A549 (cell line): ENCODE measurements around the gene PPP1R12B. TPM values are rescaled to one million over a fixed set of nuclear protein-coding genes. Genes with fewer than 3 reads are reported as not detected.

Experiments used
- ATAC-seq, 2 experiments: fragments of 200-7000 bp in 1 of 2; fragments of >200 bp in 1 of 2; cut with Nextera tagmentation in 1 of 2; cut with Tn5 transposase in 1 of 2; 3 replicates each; pipeline versions ENCODE4 v1.8.0 to v1.9.1; 2018 to 2020; ENCODE audit warnings: mild to moderate bottlenecking in 1 of 2, moderate library complexity in 1 of 2
- CTCF ChIA-PET: fragments of 300-600 bp; sonication (Branson Sonifier 250); formaldehyde crosslinking; extraction: SDS; loops from one replicate; lab custom pipeline; 2021; ENCODE audit warnings: antibody characterized with exemption, inconsistent platforms; lab: Yijun Ruan, JAX
- POLR2A ChIA-PET: fragments of 350-600 bp; formaldehyde crosslinking; extraction: SDS; loops from one replicate; lab custom pipeline; 2021; ENCODE audit warnings: antibody characterized with exemption, inconsistent platforms; lab: Yijun Ruan, JAX
- DNase-seq, 2 experiments: peaks; one replicate each; pipeline versions ENCODE4 v3.0.0 to v3.0.0-alpha.2; 2011 to 2016; ENCODE audit warnings: low read depth in 1 of 2, low spot score in 1 of 2
- FAIRE-seq: peaks from 2 replicates; lab custom pipeline; 2011; peaks lifted over from hg19 to GRCh38; lab: Jason Lieb, UNC
- H3K27ac ChIP-seq, 2 experiments: fragments of >200 bp; sonication (Bioruptor Twin); formaldehyde crosslinking; 3 replicates each; pipeline ENCODE4 v1.5.1; 2016 to 2017
- H3K4me1 ChIP-seq: fragments of >200 bp; sonication (Bioruptor Twin); formaldehyde crosslinking; 3 replicates; pipeline ENCODE4 v1.6.1; 2016
- H3K4me2 ChIP-seq: fragments of >200 bp; sonication (Bioruptor Twin); formaldehyde crosslinking; 3 replicates; pipeline ENCODE4 v1.6.1; 2016
- H3K4me3 ChIP-seq: fragments of >200 bp; sonication (Bioruptor Twin); formaldehyde crosslinking; 3 replicates; pipeline ENCODE4 v1.5.1; 2016
- H3K9me3 ChIP-seq: fragments of >200 bp; sonication (Bioruptor Twin); formaldehyde crosslinking; 3 replicates; pipeline ENCODE4 v1.6.1; 2016
- BCL3 ChIP-seq: fragments of >200 bp; sonication (Bioruptor Twin); formaldehyde crosslinking; IDR thresholded peaks from 3 replicates; pipeline ENCODE4 v1.6.1; 2016
- CBX8 ChIP-seq: fragments of 200-600 bp; sonication (generic); IDR thresholded peaks from 2 replicates; pipeline ENCODE4 v1.6.1; 2016
- EHF ChIP-seq: fragments of 250-450 bp; sonication (Bioruptor Pico); IDR thresholded peaks from 2 replicates; pipeline ENCODE4 v1.5.0; 2020; ENCODE audit warnings: mild to moderate bottlenecking
- ELK1 ChIP-seq: fragments of 150-350 bp; IDR thresholded peaks from 2 replicates; pipeline ENCODE4 v1.6.1; 2014; ENCODE audit warnings: low read depth, mild to moderate bottlenecking, low read length
- EP300 ChIP-seq, 2 experiments: fragments of >200 bp; sonication (Bioruptor Twin); formaldehyde crosslinking; IDR thresholded peaks; 2 replicates in 1 of 2; 3 replicates in 1 of 2; pipeline ENCODE4 v1.6.1; 2016 to 2017
- ESRRA ChIP-seq: fragments of 150-350 bp; IDR thresholded peaks from 2 replicates; pipeline ENCODE4 v1.6.1; 2014; ENCODE audit warnings: mild to moderate bottlenecking, low read length, borderline replicate concordance
- HOXB5 ChIP-seq: fragments of 250-450 bp; sonication (Bioruptor Pico); IDR thresholded peaks from 2 replicates; pipeline ENCODE4 v1.5.0; 2020; ENCODE audit warnings: mild to moderate bottlenecking, moderate library complexity
- JUN ChIP-seq, 2 experiments: fragments of >200 bp; sonication (Bioruptor Twin); formaldehyde crosslinking; IDR thresholded peaks; 2 replicates in 1 of 2; 3 replicates in 1 of 2; pipeline ENCODE4 v1.6.1; 2016 to 2017
- KDM1A ChIP-seq: fragments of 200-600 bp; sonication (generic); IDR thresholded peaks from 2 replicates; pipeline ENCODE4 v1.6.1; 2016; ENCODE audit warnings: low read depth, mild to moderate bottlenecking
- MAZ ChIP-seq: fragments of 150-350 bp; IDR thresholded peaks from 2 replicates; pipeline ENCODE4 v1.6.1; 2014; ENCODE audit warnings: antibody characterized with exemption, low read depth, low read length, borderline replicate concordance
- RAD21 ChIP-seq, 2 experiments: fragments of >200 bp in 1 of 2; sonication (Bioruptor Twin) in 1 of 2; formaldehyde crosslinking in 1 of 2; IDR thresholded peaks in 1 of 2; conservative IDR thresholded peaks in 1 of 2; 2 replicates in 1 of 2; 3 replicates in 1 of 2; pipeline ENCODE4 v1.6.1; 2012 to 2018; ENCODE audit warnings: inconsistent platforms in 1 of 2
- SMC3 ChIP-seq: fragments of >200 bp; sonication (Bioruptor Twin); formaldehyde crosslinking; IDR thresholded peaks from 3 replicates; pipeline ENCODE4 v1.6.1; 2018; ENCODE audit warnings: inconsistent platforms
- TFCP2L1 ChIP-seq: fragments of 250-450 bp; sonication (Bioruptor Pico); IDR thresholded peaks from 2 replicates; pipeline ENCODE4 v1.5.0; 2021; ENCODE audit warnings: mild to moderate bottlenecking
- TP53 ChIP-seq: fragments of 250-450 bp; sonication (Bioruptor Pico); IDR thresholded peaks from 2 replicates; pipeline ENCODE4 v1.5.0; 2021; ENCODE audit warnings: mild to moderate bottlenecking, moderate library complexity
- ZC3H11A ChIP-seq: fragments of 450-650 bp; IDR thresholded peaks from 2 replicates; pipeline ENCODE4 v1.6.1; 2014; ENCODE audit warnings: antibody characterized with exemption, mild to moderate bottlenecking
- ZSCAN20 ChIP-seq: fragments of 250-450 bp; sonication (Bioruptor Pico); IDR thresholded peaks from 2 replicates; pipeline ENCODE4 v1.8.0; 2022; ENCODE audit warnings: mild to moderate bottlenecking, moderate library complexity
- WGBS: methylation state at CpG from one replicate; pipeline ENCODE4 v1.1.6; 2017; ENCODE audit errors: missing lambda C conversion rate; 5-methylcytosine and 5-hydroxymethylcytosine counted together
- polyA plus RNA-seq, 4 experiments: library from polyadenylated mRNA; depleted of rRNA in 3 of 4; stranded (reverse); fragments of >200 nt; fragmentation: RNase III in 1 of 4; extraction: RNeasy Plus Mini Kit Qiagen cat#74134 plus additional on column Dnase treatment in 1 of 4; gene quantifications; 2 replicates in 3 of 4; 3 replicates in 1 of 4; pipeline ENCODE4 v1.2.3, GENCODE V29; 2011 to 2017
- TF ChIP-seq, protein P1 (sequence below): fragments of 250-450 bp; sonication (Bioruptor Pico); IDR thresholded peaks from 2 replicates; pipeline ENCODE4 v1.5.0; 2021; ENCODE audit warnings: mild to moderate bottlenecking, moderate library complexity, borderline replicate concordance
- TF ChIP-seq, protein P2 (sequence below): IDR thresholded peaks from 2 replicates; pipeline ENCODE4 v1.6.1; 2012

The PPP1R12B gene
- polyA plus RNA-seq, 2 of the 4 experiments (the other 2 are of a cell fraction) = 3.3 to 12.1 TPM

GRCh38 chr1:202319381-202320080 is 29.0 kb upstream of the PPP1R12B start:
- TF ChIP-seq ESRRA = no peak
- no peak for TF ChIP-seq ELK1
- TF ChIP-seq ZC3H11A = no peak
- TF ChIP-seq, protein P1, sequence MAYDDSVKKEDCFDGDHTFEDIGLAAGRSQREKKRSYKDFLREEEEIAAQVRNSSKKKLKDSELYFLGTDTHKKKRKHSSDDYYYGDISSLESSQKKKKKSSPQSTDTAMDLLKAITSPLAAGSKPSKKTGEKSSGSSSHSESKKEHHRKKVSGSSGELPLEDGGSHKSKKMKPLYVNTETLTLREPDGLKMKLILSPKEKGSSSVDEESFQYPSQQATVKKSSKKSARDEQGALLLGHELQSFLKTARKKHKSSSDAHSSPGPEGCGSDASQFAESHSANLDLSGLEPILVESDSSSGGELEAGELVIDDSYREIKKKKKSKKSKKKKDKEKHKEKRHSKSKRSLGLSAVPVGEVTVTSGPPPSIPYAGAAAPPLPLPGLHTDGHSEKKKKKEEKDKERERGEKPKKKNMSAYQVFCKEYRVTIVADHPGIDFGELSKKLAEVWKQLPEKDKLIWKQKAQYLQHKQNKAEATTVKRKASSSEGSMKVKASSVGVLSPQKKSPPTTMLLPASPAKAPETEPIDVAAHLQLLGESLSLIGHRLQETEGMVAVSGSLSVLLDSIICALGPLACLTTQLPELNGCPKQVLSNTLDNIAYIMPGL (CRISPR knock-in tag) = no peak
- TF ChIP-seq KDM1A = no peak
- no peak for TF ChIP-seq JUN (IDR thresholded peaks at IDR 0.05)
- TF ChIP-seq ZSCAN20 (CRISPR knock-in tag) = no peak
- no peak overlapping the region for H3K4me2 ChIP-seq
- H3K27ac ChIP-seq = no peak overlapping the region
- no peaks in the 10 kb centered on the region for H3K4me1 ChIP-seq
- ChIA-PET CTCF (interaction anchor here (0.7 to 16.6 kb wide), 10 partner anchors 9 to 150 kb away, joined by 3 to 350 read pairs (median 4); partner anchors contain the start of gene LGR6), POLR2A (no interaction called here)
- ATAC-seq (no peak), FAIRE-seq (no peak), DNase-seq (no peak)
- no peak overlapping the region for H3K4me3 ChIP-seq
- no peaks in the 10 kb centered on the region for H3K9me3 ChIP-seq
- 70% methylated on average over 4 of the region's 4 CpGs for WGBS

- ChIA-PET POLR2A (no interaction called here), CTCF (interaction anchor here (1.1 to 16.6 kb wide), 6 partner anchors 9 to 150 kb away, joined by 3 to 350 read pairs (median 6); partner anchors contain the start of gene LGR6)
These were observed 28.5 kb upstream of the PPP1R12B start for GRCh38 chr1:202320081-202320405.

More at GRCh38 chr1:202320081-202320405, 28.5 kb upstream of the PPP1R12B start:
- Histone ChIP-seq H3K4me1 (no peaks in the 10 kb centered on the region), H3K9me3 (no peaks in the 10 kb centered on the region), H3K27ac (no peak overlapping the region), H3K4me3 (no peak overlapping the region), H3K4me2 (no peak overlapping the region)
- FAIRE-seq (no peak), DNase-seq (no peak), ATAC-seq (no peak)
- TF ChIP-seq ZSCAN20 (CRISPR knock-in tag) (no peak), TFCP2L1 (CRISPR knock-in tag) (no peak), CBX8 (no peak), MAZ (no peak), BCL3 (no peak), HOXB5 (CRISPR knock-in tag) (no peak), TP53 (no peak), EHF (CRISPR knock-in tag) (no peak), RAD21 (conservative IDR thresholded peaks at IDR 0.05 in 1 of 2, IDR thresholded peaks at IDR 0.05 in 1 of 2) (no peak), SMC3 (no peak), EP300 (IDR thresholded peaks at IDR 0.05) (no peak)
- TF ChIP-seq, protein P2, sequence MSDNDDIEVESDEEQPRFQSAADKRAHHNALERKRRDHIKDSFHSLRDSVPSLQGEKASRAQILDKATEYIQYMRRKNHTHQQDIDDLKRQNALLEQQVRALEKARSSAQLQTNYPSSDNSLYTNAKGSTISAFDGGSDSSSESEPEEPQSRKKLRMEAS = no peak
- TF ChIP-seq, protein P1 (CRISPR knock-in tag) = no peak
